Measurements from ENCODE around the gene UBE2E3.
"Not testable (repeated sequence)": the region's sequence is repeated elsewhere in the genome, so short reads cannot be mapped to it uniquely, and the experiment has no call there.

The UBE2E3 gene

DNA sequence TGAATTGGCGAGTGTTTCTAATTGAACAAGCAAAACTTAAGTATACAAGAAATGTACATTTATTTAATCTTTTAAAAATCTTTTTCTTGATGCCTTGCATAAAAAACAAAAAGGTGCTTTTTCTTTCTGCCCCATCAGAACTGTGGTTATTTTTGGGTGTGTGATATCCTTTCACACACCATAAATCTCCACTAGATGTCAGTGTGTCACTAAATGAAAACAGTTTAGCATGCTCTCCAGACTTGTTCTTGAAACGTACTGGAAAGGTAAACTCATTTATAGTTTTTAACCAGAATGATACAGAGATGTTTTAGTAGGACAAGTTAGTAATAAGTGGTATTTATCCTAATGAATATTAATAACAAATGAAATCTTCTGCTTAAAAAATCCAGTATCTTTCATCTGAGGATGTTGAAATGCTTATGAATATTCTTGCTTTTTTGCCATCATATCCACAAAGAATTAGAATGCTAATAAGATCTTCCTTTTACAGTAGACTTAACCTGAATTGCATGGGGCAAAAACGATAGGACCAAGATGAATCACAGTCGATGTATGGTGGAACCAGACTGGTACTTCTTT is 96.8 kb downstream of the UBE2E3 start:
- DNase-seq = peak in 1 of 2 donors; percentile 49

DNA sequence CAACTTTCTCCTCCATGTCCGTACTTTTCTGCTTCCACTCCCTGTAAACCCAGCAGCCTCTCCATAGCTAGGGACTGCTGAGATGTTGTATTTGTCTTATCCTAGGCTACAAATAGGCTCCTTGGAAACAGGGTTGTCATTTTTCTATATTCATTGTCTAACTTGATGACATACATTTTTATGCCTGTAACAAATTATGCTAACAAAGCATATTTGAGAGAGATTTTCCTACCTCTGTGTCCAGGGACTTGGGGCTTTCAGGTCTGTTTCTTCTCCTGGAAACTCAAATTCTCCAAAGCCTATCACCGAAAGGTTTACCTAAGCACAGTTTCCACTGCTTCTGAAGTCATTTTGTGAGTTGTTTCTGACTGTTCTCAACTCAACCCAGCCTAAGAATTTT is 102.7 kb downstream of the UBE2E3 start:
- DNase-seq = no peak

DNA sequence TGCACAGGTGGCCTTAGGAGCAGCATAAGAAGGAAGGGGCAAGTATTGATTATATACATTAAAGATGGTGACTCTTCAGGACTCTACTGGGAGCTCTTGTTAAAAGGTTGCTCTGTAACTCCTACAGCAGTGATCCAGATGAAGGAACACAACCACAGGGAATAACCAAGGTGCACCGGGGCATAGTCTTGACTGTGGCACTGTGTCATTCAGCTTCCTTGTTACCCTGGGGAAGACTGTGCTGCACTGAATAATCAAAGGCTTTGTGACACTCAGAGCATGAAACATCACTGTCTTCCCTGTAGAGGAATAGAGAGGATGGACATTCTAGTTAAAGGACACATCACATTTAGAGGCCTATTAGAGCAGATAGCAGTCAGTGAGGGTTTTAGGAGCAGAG is 105.3 kb downstream of the UBE2E3 start:
- no peak for DNase-seq

DNA sequence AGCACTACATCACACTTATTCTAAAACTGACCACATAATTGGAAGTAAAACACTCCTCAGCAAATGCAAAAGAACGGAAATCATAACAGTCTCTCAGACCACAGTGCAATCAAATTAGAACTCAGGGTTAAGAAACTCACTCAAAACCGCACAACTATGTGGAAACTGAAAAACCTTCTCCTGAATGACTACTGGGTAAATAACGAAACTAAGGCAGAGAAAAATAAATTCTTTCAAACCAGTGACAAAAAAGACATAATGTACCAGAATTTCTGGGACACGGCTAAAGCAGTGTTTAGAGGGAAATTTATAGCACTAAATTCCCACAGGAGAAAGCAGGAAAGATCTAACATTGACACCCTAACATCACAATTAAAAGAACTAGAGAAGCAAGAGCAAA is 111.5 kb downstream of the UBE2E3 start:
- not testable (repeated sequence) for DNase-seq

DNA sequence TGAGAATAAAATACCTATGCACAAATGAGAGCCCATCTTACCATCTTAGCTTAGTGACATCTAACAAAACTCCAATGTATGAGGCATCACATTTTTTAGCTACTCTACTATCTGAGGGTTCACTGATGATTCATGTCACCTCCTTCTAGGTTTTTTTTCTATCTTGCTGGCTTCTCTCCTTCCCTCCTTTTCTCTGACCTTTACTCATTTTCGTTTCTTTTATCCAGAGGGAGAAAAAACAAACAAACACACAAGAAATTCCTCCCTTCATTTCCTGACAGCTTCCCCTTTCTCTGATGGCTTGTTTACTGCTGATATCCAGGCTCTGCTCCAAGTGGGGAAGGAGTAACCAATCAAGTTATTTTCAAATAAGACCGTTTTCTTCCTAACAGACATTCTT is 115.1 kb downstream of the UBE2E3 start:
- DNase-seq = no peak

DNA sequence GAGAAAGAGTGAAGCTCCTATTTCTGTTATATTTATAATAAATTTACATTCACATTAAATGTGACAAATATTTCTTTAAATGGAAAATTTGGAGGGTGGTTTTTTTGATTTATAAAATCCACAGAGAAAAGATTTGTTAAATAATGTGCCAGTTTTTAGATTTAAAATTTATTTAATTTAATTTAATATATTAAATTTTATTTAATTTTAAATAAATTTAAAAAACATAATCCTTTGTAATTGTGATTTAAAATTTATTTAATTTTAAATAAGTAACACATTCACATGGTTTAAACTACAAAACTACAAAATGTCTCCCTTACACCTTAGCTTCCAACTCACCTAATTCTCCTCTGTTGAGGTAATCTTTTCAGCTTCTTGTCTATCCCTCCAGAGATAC is 123.3 kb downstream of the UBE2E3 start:
- DNase-seq = no peak

DNA sequence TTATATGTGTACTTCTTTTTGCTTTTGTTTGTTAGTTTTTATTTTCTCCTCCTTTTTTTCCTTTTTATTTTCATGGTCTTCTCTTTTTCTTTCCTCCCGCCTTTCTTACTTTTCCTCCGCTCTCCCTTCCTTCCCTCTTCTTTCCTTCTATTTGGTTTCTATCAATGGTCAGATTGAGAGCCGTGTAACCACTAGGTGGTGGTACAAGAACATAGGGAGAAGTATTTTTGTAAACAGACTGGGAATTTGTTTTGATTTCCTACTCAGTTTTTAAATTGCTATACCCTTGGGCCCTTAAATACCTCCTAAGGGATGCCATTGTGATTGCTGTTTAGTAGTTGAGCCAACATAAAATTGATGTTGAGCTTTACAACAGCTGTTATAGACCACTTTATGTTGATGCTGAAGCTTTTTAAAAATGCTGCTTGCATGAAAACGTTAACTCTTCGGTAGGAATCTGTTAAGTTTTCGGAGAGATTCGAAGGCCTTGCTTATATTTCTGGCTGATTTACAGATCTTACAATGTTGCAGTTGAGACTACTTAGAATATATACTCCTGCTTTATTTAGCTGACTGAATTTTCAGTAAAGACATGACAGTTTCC is 124.2 kb downstream of the UBE2E3 start:
- DNase-seq = peak in 1 of 2 donors; percentile 46

DNA sequence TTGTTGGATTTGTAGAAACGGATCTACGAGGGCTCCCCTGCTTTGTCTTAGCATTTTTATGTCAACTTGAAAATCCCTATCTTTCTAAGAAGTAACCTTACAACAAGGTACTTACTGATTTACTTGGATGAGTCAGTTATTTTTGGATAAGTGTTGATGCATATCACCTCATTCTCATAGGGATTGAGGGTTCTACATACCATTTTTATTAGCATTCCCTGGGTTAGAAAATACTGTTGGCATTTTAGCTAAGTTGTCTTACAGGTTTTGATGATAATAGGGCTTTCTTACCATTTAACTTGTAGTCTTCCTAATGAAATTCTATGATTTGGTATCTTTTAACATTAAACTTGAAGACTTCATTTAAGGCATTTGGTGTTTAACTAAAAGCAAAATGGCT is 125.2 kb downstream of the UBE2E3 start:
- DNase-seq = no peak

DNA sequence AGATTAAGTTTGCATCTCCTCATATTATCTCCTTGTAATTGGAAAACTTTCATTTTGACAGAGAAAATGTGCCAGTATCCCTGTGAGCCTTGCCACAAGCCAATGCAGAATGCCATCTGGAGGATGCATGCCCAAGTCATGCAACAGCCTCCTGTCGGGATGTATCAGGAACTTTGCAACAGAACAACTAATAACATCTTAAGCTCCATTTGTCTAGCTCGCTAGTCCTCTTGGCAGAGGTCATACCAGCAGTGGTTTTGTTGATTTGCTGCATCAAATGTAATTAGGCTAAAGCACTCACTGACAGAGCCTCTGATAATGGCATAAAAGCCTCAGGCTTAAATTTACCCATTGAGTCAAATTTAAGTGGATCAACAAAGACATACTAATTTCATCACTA is 125.8 kb downstream of the UBE2E3 start:
- no peak for DNase-seq

DNA sequence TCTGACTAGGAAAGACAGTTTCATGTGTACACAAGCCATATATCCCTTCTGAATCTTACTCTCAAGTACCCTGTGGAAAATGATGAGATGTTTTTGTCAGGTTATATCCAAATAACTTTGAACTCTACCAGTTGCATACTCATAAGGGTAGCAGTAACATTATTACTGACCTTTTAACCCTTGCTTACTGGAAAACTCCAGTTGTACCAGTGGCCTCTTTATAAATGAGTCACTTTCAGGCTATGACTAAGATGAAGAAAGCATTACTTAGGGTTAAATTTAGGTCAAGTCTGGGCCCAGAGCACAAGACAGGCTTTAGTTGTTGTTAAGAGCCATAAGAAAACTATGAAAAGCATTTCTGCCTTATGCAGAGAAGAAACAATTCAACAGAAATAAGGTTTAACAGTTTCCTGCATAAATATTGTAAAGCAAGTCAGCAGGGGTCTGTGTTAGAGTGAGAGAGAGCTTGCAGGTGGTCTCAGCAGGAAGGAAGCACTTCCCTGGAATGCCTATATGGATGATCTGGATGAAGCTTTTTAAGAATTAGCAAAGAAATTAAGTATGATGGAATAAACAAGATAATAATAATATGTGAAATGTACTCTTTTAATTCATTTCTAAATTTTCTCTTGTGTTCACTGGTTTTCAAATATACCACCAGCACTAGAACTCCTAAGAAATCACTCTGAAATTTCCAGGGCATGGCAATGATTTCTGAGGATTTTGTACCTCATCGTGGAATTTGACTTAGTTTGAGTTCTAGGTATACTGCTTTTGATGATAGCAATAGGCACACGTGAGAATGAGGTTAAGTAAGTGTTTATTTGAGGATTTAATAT is 126.6 kb downstream of the UBE2E3 start:
- no peak for DNase-seq

DNA sequence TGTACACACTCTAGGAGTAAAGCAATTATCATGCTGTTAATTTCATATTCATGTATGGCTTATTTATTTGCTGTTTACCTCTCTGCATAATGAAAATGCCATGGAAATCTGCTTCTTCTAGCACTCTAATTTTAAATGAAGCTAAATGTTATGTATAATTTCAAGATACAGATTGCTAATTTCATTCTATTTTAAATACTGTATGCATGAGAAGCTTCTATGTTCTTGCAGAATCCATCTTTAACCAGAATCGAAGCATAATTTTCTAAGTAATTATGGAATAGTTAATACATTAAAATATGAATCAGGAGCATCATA is 127.2 kb downstream of the UBE2E3 start:
- no peak for DNase-seq

DNA sequence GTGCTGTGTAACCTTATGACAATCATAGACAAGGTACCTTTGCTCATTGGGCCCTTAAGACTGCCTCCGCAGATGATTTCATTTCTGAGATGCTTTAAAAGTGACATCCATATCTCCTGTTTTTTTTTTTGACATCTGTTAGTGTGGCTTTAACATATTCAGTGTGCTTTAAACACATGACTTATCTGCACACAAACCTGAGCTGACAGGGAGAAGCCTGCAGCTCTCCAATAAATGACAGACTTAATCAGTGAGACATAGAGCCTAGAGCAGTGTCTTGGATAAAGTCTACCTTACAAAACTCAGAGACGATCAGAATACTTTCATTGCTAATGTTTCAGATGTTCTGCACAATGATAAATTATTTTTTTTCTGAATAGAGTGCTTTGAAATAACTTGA is 130.7 kb downstream of the UBE2E3 start:
- no peak for DNase-seq

DNA sequence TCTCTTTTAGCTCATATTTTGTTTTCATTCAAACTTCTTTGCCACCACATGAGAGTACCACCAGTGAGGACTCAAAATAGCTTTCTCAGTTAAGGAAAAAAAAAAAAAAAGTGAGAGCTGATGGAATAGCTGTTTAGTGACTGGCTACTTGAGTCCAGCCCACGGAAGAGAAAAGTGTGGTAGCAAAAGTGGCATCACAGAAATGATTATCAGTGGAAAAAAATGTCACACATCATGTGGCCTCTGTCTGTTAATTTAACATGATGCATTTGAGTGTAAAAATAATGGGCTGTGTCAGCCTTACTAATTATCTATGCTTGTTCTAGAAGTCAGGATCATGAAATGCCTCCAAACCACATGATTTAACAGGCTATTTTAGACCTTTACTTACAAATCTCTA is 132.5 kb downstream of the UBE2E3 start:
- DNase-seq = no peak
